Keratinocyte (primary cell): ENCODE results near the gene ZSWIM6. TPM values are rescaled to one million over a fixed set of nuclear protein-coding genes. Genes with fewer than 3 reads are reported as not detected.

Experiments
- DNase-seq: peaks from one replicate; pipeline ENCODE4 v3.0.0-alpha.2; 2011; ENCODE audit warnings: low read depth, missing footprints, low spot score
- FAIRE-seq: peaks from 2 replicates; lab custom pipeline; 2011; peaks lifted over from hg19 to GRCh38; lab: Jason Lieb, UNC
- H2AFZ ChIP-seq: 2 replicates; pipeline ENCODE4 v1.6.0; 2012; ENCODE audit warnings: low read length, control low read depth, inconsistent platforms; ENCODE audit not compliant: control insufficient read depth
- H3K27ac ChIP-seq: 2 replicates; pipeline ENCODE4 v1.5.1; 2011; ENCODE audit warnings: low read length; ENCODE audit not compliant: control insufficient read depth, insufficient read depth
- H3K27me3 ChIP-seq: 3 replicates; pipeline ENCODE4 v1.6.0; 2011; ENCODE audit warnings: low read length; ENCODE audit not compliant: control insufficient read depth, insufficient read depth; ENCODE audit errors: extremely low read depth
- H3K36me3 ChIP-seq, 2 experiments: 2 replicates in 1 of 2; 3 replicates in 1 of 2; pipeline ENCODE4 v1.5.1; 2011; ENCODE audit warnings: low read length in 2 of 2, mild to moderate bottlenecking in 1 of 2; ENCODE audit not compliant: control insufficient read depth in 2 of 2, insufficient read depth in 2 of 2; ENCODE audit errors: extremely low read depth in 1 of 2
- H3K4me1 ChIP-seq: 3 replicates; pipeline ENCODE4 v1.5.1; 2011; ENCODE audit warnings: low read length; ENCODE audit not compliant: control insufficient read depth, insufficient read depth; ENCODE audit errors: extremely low read depth
- H3K4me2 ChIP-seq: 3 replicates; pipeline ENCODE4 v1.6.0; 2011; ENCODE audit warnings: low read depth, low read length; ENCODE audit not compliant: control insufficient read depth, insufficient read depth; ENCODE audit errors: extremely low read depth
- H3K4me3 ChIP-seq, 3 experiments: fragments of 200-600 bp in 1 of 3; sonication (generic) in 1 of 3; 2 replicates in 2 of 3; 3 replicates in 1 of 3; pipeline ENCODE4 v1.5.1; 2011 to 2016; ENCODE audit warnings: low read length in 3 of 3, mild to moderate bottlenecking in 3 of 3, control low read depth in 2 of 3, inconsistent platforms in 1 of 3, low read depth in 1 of 3, mixed read lengths in 1 of 3, mixed run types in 1 of 3, moderate library complexity in 1 of 3; ENCODE audit not compliant: control insufficient read depth in 2 of 3, insufficient read depth in 2 of 3; ENCODE audit errors: extremely low read depth in 1 of 3
- H3K79me2 ChIP-seq: 2 replicates; pipeline ENCODE4 v1.6.0; 2012; ENCODE audit warnings: low read length; ENCODE audit not compliant: control insufficient read depth, insufficient read depth
- H3K9ac ChIP-seq: 3 replicates; pipeline ENCODE4 v1.6.0; 2011; ENCODE audit warnings: low read length; ENCODE audit not compliant: control insufficient read depth, insufficient read depth; ENCODE audit errors: extremely low read depth
- H3K9me1 ChIP-seq: 3 replicates; pipeline ENCODE4 v1.6.0; 2011; ENCODE audit warnings: low read length; ENCODE audit not compliant: control insufficient read depth, insufficient read depth; ENCODE audit errors: extremely low read depth
- H3K9me3 ChIP-seq: 2 replicates; pipeline ENCODE4 v1.5.1; 2012; ENCODE audit warnings: low read depth, low read length; ENCODE audit not compliant: control insufficient read depth
- H4K20me1 ChIP-seq: 3 replicates; pipeline ENCODE4 v1.6.0; 2011; ENCODE audit warnings: low read length; ENCODE audit not compliant: control insufficient read depth, insufficient read depth; ENCODE audit errors: extremely low read depth
- CTCF ChIP-seq, 3 experiments: IDR thresholded peaks in 1 of 3; conservative IDR thresholded peaks in 1 of 3; optimal IDR thresholded peaks in 1 of 3; 2 replicates in 2 of 3; 3 replicates in 1 of 3; pipeline versions ENCODE3 to v1.5.1; 2011; ENCODE audit warnings: low read length in 3 of 3, mild to moderate bottlenecking in 3 of 3, moderate library complexity in 2 of 3, control low read depth in 1 of 3, inconsistent platforms in 1 of 3; ENCODE audit not compliant: insufficient read depth in 2 of 3; ENCODE audit errors: extremely low read depth in 1 of 3
- EZH2 ChIP-seq: IDR thresholded peaks from one replicate; pipeline ENCODE4 v1.6.1; 2012; ENCODE audit warnings: inconsistent platforms, mild to moderate bottlenecking, low read length, moderate library complexity
- dilution Hi-C: fragments of 300-500 bp; cut with MboI; formaldehyde crosslinking; loops from one replicate; pipeline ENCODE4 v1.7.0; 2020; ENCODE audit warnings: low sequenced_read_pairs; ENCODE audit not compliant: extremely low pct_ligation_motif_present
- polyA plus RNA-seq, 5 experiments: library from polyadenylated mRNA; depleted of rRNA in 3 of 5; stranded (reverse) in 3 of 5; stranded (forward) in 1 of 5; unstranded in 1 of 5; fragments of >200 nt; gene quantifications; 1 replicate in 1 of 5; 2 replicates in 3 of 5; 3 replicates in 1 of 5; pipeline versions ENCODE4 v1.2.1 to v1.2.3, GENCODE V29; 2011 to 2012; ENCODE audit warnings: missing spikeins in 2 of 5, low read depth in 1 of 5, low replicate concordance in 1 of 5

ZSWIM6 gene
- polyA plus RNA-seq, 1 donor (not counting 4 experiments of a cell fraction or from before 2014, with no cell fraction given), result 9.9 TPM

- no peak for DNase-seq
- Histone ChIP-seq H2AFZ (no peak overlapping the region), H3K4me2 (no peak overlapping the region), H3K4me1 (peaks cover 18% of the 10 kb centered on the region), H3K9me3 (no peaks in the 10 kb centered on the region), H3K9ac (no peak overlapping the region), H3K9me1 (no peaks in the 10 kb centered on the region), H3K4me3 (no peak overlapping the region), H3K79me2 (no peaks in the 10 kb centered on the region), H3K27ac (no peak overlapping the region), H3K27me3 (no peaks in the 10 kb centered on the region), H4K20me1 (no peaks in the 10 kb centered on the region), H3K36me3 (no peaks in the 10 kb centered on the region)
- dilution Hi-C loops, result no loop called here
- TF ChIP-seq CTCF (optimal IDR thresholded peaks at IDR 0.05 in 1 of 3, IDR thresholded peaks at IDR 0.05 in 1 of 3, conservative IDR thresholded peaks at IDR 0.05 in 1 of 3; ENCODE audit: extremely low read depth in 1 of 3, insufficient read depth in 2 of 3, low read length in 3 of 3) (no peak), EZH2 (no peak)
- FAIRE-seq, result peak; percentile 62
These were observed 9.0 kb upstream of the ZSWIM6 start for GRCh38 chr5:61322738-61323725.

DNA sequence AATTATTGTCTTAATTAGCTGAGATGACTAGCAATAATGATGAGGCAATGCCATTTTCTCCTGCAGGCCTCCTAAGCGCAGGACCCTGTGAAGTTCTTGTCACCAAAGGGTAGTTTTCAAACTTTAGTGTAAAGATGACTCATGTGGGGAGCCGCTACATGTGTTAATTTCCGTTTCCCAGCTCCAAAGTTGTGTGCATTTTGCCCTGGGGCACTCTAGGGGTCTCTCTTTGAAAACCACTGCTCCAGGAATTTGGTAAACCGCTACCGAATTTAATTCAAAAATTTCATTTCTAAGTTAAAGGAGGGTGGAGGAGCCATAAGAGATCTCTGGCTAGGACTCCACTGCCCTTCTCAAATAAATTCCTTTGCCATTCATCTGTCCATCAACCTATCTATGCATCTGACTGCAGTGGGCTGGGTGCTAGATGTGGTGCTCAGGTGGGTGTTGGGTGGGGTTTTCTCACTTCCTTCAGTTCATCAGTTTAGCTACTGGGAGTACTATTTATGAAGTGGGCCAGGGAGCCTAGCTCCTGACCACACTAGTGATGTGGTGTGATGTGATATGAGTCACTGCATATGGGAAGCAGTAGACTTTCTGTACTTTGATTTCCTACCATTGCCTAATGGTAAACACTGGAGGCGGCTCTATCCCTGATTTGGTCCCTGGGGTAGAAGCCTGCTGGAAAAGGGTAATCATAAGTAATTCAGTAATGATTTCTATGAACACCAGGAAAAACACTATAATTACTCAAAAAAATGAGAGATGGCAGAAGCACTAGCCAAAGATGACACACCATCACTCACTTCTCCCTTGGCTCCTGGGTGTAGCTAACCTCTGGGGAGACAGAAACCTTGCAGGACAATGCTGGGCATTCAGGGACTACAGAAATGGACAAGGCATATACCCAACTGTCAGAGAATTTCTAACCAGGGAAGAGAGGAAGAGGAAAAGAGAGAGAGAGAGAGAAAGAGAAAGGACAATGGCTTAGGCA is 4.0 kb upstream of the ZSWIM6 start:
- Histone ChIP-seq H3K27ac (peak overlapping the region; percentile 32), H3K9ac (no peak overlapping the region), H2AFZ (no peak overlapping the region), H3K79me2 (peaks cover 6% of the 10 kb centered on the region), H3K4me3 (no peak overlapping the region), H3K4me2 (peak overlapping the region; percentile 45), H3K9me1 (no peaks in the 10 kb centered on the region), H3K9me3 (no peaks in the 10 kb centered on the region), H4K20me1 (no peaks in the 10 kb centered on the region), H3K36me3 (no peaks in the 10 kb centered on the region), H3K27me3 (no peaks in the 10 kb centered on the region), H3K4me1 (peaks cover 33% of the 10 kb centered on the region)
- TF ChIP-seq EZH2 (no peak), CTCF (optimal IDR thresholded peaks at IDR 0.05 in 1 of 3, IDR thresholded peaks at IDR 0.05 in 1 of 3, conservative IDR thresholded peaks at IDR 0.05 in 1 of 3; ENCODE audit: extremely low read depth in 1 of 3, insufficient read depth in 2 of 3, low read length in 3 of 3) (no peak)
- FAIRE-seq (peak; percentile 97), DNase-seq (no peak)
- dilution Hi-C loops, result no loop called here
